ENCODE measurements around the gene NF2. TPM values are rescaled to one million over a fixed set of nuclear protein-coding genes. Genes with fewer than 3 reads are reported as not detected.

The NF2 gene
- total RNA-seq, 1 experiment from 2014 or later: 190 TPM

GRCh38 chr22:29719899-29720645 lies 116.6 kb downstream of the NF2 start, which contains the start of gene CABP7:
CABP7 (plus strand) TSS chr22:29720003; CDS start chr22:29720425, 422 bp downstream.
- no peak for TF ChIP-seq SIN3A (IDR thresholded peaks at IDR 0.05; ENCODE audit: borderline replicate concordance, insufficient read depth, low read depth, low read length)
- no peak for TF ChIP-seq POLR2AphosphoS5 (IDR thresholded peaks at IDR 0.05; ENCODE audit: low read depth, low read length)
- no peak for TF ChIP-seq TCF7L2 (IDR thresholded peaks at IDR 0.05; ENCODE audit: low read depth, low read length)
- TF ChIP-seq, protein P1, sequence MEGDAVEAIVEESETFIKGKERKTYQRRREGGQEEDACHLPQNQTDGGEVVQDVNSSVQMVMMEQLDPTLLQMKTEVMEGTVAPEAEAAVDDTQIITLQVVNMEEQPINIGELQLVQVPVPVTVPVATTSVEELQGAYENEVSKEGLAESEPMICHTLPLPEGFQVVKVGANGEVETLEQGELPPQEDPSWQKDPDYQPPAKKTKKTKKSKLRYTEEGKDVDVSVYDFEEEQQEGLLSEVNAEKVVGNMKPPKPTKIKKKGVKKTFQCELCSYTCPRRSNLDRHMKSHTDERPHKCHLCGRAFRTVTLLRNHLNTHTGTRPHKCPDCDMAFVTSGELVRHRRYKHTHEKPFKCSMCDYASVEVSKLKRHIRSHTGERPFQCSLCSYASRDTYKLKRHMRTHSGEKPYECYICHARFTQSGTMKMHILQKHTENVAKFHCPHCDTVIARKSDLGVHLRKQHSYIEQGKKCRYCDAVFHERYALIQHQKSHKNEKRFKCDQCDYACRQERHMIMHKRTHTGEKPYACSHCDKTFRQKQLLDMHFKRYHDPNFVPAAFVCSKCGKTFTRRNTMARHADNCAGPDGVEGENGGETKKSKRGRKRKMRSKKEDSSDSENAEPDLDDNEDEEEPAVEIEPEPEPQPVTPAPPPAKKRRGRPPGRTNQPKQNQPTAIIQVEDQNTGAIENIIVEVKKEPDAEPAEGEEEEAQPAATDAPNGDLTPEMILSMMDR (IDR thresholded peaks at IDR 0.05): no peak
- TF ChIP-seq REST (IDR thresholded peaks at IDR 0.05; ENCODE audit: insufficient read depth in 1 of 2, low read depth in 2 of 2, low read length in 1 of 2): no peak
- Histone ChIP-seq H3K9me3 (ENCODE audit: control insufficient read depth, insufficient read depth, low read depth, low read length) (no peaks in the 10 kb centered on the region), H3K27me3 (ENCODE audit: control insufficient read depth, insufficient read depth, low read length) (no peaks in the 10 kb centered on the region), H3K4me3 (ENCODE audit: low read depth in 2 of 2, low read length in 2 of 2) (peak within 1 kb of the TSS in 1 of 2 experiments; percentile 11; a peak in 1 of 4 replicates), H3K27ac (ENCODE audit: low read length) (no peak within 1 kb of the TSS), H3K36me3 (ENCODE audit: control insufficient read depth, insufficient read depth, low read length) (no peaks in the 10 kb centered on the region), H3K4me1 (ENCODE audit: control insufficient read depth, insufficient read depth, low read length) (no peaks in the 10 kb centered on the region)
- intact Hi-C loops (cut with micrococcal nuclease; ENCODE audit: unreplicated experiment): no loop called here
- in situ Hi-C loops (cut with HindIII; ENCODE audit: low pct_unique_long_range_greater_than_20kb, low sequenced_read_pairs): no loop called here
- DNase-seq (ENCODE audit: low read depth, low spot score) (no peak), ATAC-seq (peak; percentile 54)
- ChIA-PET CTCF (no interaction called here), POLR2A (no interaction called here)
- no TSS peak for BruUV-seq (replicated peaks)

DNA sequence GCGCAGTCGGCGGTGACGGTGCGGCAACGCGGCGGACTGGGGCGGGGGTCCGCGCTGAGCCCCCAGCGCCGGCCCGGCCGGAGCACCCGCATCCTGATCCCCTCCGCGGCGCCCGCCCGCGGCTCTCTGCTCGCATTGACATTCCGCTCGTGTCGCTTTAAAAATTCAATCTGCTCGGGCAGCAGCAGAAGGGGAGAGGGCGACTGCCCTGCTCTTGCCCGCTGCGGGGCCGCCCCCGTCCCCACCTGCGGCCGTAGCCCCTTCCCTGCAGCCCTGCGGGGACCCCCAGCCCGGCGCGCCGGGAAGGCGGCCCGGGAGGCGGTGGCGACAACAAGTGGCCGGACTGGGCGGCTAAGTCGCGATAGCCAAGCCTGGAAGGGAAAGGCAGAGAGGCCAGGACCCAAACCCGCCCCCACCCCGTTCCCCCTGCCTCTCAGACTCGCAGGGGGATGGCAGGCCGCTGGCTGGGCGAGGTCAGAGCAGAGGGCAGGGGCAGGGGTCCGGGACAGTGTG lies 117.4 kb downstream of the NF2 start:
- TF ChIP-seq POLR2AphosphoS5 (IDR thresholded peaks at IDR 0.05; ENCODE audit: low read depth, low read length) (no peak), REST (IDR thresholded peaks at IDR 0.05; ENCODE audit: insufficient read depth in 1 of 2, low read depth in 2 of 2, low read length in 1 of 2) (no peak), SIN3A (IDR thresholded peaks at IDR 0.05; ENCODE audit: borderline replicate concordance, insufficient read depth, low read depth, low read length) (no peak), TCF7L2 (IDR thresholded peaks at IDR 0.05; ENCODE audit: low read depth, low read length) (no peak)
- TF ChIP-seq, protein P1 (IDR thresholded peaks at IDR 0.05): no peak
- no peaks in the 10 kb centered on the region for H3K27me3 ChIP-seq (ENCODE audit: control insufficient read depth, insufficient read depth, low read length)
- DNase-seq (ENCODE audit: low read depth, low spot score) (no peak), ATAC-seq (no peak)
- H3K27ac ChIP-seq (ENCODE audit: low read length): no peak overlapping the region
- in situ Hi-C loops (cut with HindIII; ENCODE audit: low pct_unique_long_range_greater_than_20kb, low sequenced_read_pairs) (no loop called here), intact Hi-C loops (cut with micrococcal nuclease; ENCODE audit: unreplicated experiment) (no loop called here)
- H3K36me3 ChIP-seq (ENCODE audit: control insufficient read depth, insufficient read depth, low read length): no peaks in the 10 kb centered on the region
- no peaks in the 10 kb centered on the region for H3K9me3 ChIP-seq (ENCODE audit: control insufficient read depth, insufficient read depth, low read depth, low read length)
- no TSS peak for BruUV-seq (replicated peaks)
- no peaks in the 10 kb centered on the region for H3K4me1 ChIP-seq (ENCODE audit: control insufficient read depth, insufficient read depth, low read length)
- ChIA-PET POLR2A (no interaction called here), CTCF (no interaction called here)
- H3K4me3 ChIP-seq (ENCODE audit: low read depth in 2 of 2, low read length in 2 of 2): no peak overlapping the region
